Kidney capillary endothelial cell (primary cell): ENCODE data around the gene PDZD4.
"Not testable (repeated sequence)": the region's sequence is repeated elsewhere in the genome, so short reads cannot be mapped to it uniquely, and the experiment has no call there.

Experiments used
- DNase-seq: peaks from one replicate; pipeline ENCODE4 v3.0.0-alpha.2; 2018; ENCODE audit warnings: low spot score

PDZD4 gene

GRCh38 chrX:153844509-153845082 is 14.3 kb upstream of the PDZD4 start:
- no peak for DNase-seq

DNA sequence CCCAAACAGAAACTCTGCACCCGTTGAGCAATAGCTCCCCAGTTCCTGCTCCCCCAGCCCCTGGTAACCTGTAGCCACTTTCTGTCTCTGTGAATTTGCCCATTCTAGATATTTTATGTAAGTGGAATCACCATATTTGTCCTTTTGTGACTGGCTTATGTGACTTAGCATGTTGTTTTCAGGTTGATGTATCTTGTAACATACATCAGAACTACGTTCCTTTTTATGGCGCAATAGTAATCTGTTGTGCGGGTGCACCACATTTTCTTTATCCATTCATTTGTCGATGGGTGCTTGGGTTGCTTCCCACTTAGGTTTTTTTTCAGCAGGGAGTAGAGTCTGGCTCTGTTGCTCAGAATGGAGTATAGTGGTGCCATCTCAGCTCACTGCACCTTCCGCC is 6.6 kb upstream of the PDZD4 start:
- DNase-seq: no peak

DNA sequence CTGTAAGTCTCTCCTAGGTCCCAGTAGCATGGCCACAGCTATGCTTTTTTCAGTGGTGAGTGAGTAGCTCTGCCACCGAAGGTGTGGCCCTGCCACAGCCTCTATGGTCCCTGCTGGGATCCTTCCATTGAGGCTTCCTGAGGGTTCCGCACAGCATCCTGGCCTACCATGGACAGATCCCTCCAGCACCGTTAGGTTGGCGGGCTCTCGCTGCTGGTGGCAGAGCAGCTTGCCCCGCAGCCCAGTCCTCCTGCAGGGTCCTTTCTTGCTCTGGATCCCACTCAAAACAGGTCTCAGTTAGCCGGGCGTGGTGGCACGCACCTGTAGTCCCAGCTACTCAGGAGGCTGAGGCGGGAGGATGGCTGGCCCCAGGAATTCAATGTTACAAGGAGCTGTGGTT is 2.4 kb upstream of the PDZD4 start:
- DNase-seq: no peak

DNA sequence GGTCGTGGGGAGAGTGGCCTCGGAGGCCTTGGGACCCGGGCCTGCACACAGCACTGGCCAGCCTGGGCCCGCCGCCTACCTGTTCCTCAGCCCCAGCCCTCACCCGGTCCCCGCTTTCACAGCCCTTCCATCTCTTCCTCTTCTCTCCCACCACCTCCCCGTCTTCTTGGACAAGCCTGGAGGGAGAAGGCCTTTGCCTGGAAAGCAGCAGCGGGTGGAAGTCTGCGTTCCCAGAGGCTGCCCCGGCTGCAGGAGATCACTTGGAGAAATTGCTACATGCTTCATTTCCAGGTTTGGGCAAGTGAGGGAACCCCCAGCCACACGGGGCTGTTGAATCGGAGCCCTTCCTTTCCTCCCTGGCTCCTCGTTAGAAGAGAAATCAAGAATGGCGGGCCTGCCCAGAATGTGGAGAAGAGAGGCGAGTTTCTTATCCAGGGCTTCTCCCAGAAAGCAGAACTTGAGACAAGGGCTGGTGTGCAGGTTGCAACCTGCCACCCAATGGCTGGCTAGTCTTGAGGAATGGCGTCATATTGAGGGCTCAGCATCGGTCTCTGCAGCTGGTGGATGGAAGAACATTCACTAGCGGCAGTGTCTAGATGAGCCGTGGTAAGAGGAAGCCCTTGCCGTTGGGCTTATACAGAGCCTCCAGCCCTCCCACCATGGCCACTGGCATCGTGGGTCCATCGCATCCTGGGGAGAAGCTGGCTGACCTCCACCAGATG is 1.2 kb upstream of the PDZD4 start:
- no peak for DNase-seq

GRCh38 chrX:153830640-153831428 is 490 bp upstream of the PDZD4 start:
- no peak for DNase-seq

- no peak for DNase-seq
Observed at GRCh38 chrX:153829549-153829798, 870 bp downstream of the PDZD4 start.

GRCh38 chrX:153828723-153829548 is 1.4 kb downstream of the PDZD4 start:
- DNase-seq: no peak

- DNase-seq: no peak
Observed at GRCh38 chrX:153828308-153828707, 2.0 kb downstream of the PDZD4 start.

GRCh38 chrX:153827903-153828302 is 2.4 kb downstream of the PDZD4 start:
- DNase-seq: no peak

GRCh38 chrX:153827016-153827415 is 3.3 kb downstream of the PDZD4 start:
- DNase-seq: no peak

DNA sequence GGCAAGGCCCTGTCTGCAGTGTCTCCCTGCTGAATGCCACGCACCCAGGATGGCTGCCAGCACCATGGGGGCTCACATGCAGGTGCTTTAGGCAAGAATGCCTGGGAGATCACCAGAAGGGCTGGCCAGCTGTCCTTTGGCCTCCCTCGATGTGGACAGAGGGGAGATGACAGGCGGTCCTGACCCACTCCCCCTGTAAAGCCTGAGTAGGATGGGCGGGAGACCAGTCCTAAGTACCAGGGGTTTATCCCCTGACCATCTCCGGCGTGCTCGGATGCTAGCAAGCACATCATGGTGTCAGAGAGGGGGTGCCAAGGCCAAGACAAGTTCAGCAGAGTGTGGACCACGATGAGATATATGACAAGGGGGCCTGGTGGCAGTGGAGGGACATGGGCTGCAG is 5.3 kb downstream of the PDZD4 start:
- DNase-seq: no peak

DNA sequence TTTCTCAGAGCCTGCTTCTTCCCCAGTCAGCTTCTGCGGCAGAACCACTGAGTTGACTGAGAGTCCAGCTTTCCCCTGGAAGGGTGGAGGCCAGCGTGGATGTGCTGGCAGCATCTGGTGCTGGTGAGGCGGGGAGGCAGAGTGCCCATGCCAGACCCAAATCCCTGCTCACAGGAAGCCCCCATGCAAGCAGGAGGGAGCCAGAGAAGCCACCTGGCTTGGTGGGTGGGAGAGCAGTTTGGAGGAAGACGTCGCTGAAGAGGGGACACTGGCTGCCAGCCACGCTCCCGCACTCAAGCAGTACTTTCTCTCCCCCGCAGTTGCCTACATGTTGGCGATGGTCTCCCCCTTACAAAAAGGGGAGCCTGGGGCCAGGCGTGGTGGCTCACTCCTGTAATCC is 6.0 kb downstream of the PDZD4 start:
- DNase-seq: no peak

DNA sequence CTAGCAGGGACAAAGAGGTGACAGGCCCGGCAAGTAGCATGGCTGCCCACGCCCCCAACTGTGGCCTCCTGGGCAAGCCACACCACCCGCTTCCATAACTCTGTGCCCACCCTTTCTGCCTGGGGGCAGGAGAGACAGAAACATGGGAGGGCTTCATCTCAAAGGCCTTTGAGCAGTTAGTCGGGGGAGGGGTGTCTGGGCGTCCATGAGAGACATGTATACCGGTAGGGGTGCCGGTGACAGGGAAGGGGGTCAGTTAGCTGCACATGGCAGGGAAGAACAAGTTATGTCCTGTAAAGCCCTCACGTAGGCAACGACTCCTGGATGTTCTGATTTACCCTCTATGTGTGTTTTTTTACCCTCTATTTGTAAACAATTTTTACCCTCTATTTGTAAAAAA is 9.3 kb downstream of the PDZD4 start:
- no peak for DNase-seq

DNA sequence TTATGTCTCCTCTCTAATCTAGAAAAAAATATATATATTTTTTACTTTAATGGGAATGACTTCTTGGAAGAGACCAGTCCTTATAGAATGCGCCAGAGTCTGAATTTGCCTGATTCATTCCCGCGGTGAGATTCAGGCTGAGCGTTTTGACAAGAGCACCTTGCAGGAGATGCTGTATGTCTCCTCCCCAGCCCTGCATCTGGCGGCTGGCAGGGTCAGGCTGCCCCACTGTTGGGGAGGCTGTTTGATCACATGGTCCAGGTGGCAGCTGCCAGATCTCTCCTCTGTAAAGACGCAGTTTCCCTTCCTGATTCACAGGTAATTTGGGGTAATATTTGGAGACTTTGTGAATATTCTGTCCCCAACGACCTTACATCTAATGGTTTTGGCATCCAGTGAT is 9.7 kb downstream of the PDZD4 start:
- no peak for DNase-seq

DNA sequence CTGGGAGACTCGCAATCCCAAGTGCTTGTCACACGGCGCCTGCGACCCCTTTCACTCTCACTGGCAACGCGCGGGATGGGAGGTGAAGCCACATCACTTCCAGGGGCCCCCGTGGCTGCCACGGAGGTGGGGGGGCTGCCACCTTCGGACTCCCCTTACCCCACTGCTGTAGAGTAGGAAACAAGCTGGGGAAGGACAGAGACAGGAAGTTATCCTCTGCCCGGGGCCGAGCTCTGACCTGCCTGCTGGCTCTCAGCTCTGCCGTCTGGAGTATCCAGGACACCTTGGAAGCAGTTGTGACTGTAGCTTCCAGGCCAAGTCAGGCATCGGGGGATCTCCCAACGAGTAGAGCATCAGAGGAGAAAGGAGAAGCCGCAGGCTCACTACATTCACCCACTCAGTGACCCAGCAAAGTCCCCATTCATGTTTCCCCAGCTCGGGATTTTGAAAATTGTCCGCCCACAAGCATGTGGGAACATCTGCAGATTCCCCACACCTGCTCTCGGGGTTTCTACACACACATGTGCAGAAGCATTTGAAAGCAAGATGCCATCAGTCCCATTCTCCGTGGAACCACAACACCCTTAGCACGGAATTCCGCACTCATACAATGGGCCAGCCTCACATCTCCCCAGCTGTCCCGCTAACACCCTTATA is 10.8 kb downstream of the PDZD4 start:
- no peak for DNase-seq

DNA sequence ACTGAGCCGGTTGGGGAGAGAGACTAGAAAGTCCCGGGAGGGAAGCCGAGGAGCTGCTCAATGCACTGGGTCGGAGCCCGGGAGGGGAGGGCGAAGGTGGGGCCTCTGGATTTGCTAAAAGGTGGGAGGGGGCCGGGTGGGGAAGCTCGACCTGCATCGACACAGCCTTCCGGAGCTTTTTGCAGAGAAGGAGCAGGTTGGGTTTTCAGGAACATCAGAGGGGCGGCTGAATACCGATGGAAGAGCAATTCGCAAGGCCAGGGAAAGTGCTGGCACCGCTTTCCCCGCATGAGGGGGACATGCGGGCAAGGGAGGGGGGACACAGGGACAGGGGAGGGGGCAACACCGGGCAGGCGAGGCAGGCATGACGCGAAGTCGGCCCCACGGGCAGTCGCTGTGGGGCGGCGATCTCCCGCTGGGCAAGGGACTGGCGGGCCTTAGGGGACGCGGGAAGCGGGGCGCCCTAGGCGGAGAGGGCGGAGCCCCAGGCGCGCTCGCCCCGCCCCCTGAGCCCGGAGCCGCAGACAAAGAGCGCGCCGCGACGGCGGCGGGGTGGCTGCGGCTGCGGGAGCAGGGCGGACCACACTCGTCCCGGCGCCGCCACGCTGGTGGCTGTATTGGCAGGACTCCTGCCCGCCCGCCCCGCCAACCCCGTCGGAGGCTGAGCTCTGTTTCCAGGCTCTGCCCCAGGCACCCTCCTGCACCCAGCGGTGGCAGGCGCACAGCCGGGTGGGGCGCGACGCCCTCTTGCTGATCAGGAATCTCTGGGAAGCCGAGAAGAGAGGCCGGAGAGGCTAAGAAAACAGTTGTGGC is 11.6 kb downstream of the PDZD4 start:
- DNase-seq: peak; percentile 16

GRCh38 chrX:153818064-153818463 is 12.3 kb downstream of the PDZD4 start:
- not testable (repeated sequence) for DNase-seq

GRCh38 chrX:153816831-153817690 is 13.3 kb downstream of the PDZD4 start:
- no peak for DNase-seq

DNA sequence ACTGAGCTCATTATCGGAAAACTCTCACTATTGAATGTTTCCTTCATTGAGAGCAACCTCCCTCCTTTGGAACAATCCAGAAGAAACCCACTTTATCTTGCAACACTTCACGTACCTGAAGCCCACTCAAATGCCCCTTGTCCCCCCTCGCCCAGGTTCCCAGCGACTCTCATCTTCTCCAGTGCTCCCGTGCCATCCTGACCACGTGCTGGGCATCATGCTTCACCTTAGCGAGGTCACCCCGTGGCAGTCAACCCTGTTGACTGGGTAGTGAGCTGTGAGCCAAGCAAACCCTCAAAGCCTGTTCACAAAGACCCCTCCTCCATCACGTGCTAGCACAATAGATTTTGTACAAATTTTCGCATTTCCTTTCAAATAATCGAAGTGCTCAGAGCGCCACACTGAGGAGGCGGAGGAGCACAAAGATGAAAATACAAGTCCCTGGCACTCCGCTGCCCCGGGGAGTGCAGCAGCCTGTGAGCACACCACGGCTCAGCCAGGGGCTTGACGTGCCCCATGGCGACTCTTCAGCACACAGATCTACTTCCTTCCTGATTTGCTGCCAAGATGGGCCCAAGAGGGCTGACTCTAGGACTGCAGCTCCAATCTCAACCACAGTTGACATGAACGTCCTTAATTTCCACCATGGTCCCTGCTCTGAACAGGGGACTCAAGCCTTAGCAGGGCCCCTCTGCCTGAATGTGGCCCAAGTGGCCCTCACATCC is 15.6 kb downstream of the PDZD4 start:
- DNase-seq: no peak

- DNase-seq: no peak
Observed at GRCh38 chrX:153813161-153813560, 17.2 kb downstream of the PDZD4 start.
